Kidney capillary endothelial cell (primary cell): Measurements from ENCODE around the gene MTRR.

Experiments used
- DNase-seq: peaks from one replicate; pipeline ENCODE4 v3.0.0-alpha.2; 2018; ENCODE audit warnings: low spot score

The MTRR gene

DNA sequence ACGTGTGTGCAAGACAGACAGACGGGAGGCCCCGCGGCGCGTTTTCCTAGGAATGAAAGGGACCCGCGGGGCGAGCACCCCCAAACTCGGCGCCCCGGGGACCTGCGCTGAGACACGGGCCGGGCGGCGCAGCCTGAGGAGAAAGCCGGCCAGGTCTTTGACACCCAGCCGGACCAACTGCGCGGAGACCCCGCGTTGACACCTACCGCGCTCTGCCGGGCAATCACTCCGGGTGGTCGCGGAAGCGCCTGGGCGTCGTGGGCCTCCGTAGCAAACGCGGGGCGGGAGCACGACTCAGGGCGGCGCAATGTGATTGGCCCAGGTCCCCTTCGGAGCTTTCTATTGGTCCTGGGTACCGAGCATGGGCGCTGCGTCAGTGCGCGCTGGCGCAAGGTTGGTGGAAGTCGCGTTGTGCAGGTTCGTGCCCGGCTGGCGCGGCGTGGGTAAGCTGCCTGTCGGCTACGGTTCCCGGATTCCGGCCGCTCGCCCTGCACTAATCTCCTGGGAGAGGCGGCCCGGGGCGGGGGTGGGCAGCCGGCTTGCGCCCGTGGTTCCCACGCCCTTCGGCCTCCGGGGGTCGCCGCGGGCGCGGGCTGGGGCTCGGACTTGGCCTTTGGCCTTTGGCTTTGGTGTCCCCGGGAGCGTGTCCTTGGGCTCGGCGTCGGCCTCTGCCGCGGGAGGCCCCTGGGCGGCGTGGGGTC is at the start of gene MTRR, which contains the start of gene FASTKD3:
Gene MTRR (plus strand): TSS at position 376 of the 701 bp plus-strand sequence. CDS start 1,647 bp downstream, outside the sequence.
Gene FASTKD3 (minus strand): TSS at position 259 of the 701 bp plus-strand sequence. CDS start 948 bp downstream, outside the sequence.
- peak; percentile 87 for DNase-seq

DNA sequence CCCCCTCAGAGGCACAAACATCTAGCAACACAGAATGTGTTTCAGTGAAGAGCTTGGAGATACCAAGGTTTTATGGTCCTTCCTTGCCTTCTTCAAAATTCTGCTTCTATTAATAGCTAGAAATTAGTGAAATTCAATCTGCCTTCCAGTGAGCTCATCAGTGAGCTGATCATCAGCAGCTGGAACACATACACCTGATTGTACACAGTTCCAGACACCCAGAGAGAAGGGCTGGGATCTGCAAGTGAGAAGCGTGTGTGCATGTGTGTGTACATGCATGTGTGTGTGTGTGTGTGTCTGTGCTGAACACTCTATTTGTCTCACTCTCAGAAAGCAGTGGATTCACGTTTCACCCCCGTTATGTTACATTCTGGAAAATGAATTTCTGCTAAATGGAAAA is 46.5 kb upstream of the MTRR start:
- DNase-seq, result no peak

DNA sequence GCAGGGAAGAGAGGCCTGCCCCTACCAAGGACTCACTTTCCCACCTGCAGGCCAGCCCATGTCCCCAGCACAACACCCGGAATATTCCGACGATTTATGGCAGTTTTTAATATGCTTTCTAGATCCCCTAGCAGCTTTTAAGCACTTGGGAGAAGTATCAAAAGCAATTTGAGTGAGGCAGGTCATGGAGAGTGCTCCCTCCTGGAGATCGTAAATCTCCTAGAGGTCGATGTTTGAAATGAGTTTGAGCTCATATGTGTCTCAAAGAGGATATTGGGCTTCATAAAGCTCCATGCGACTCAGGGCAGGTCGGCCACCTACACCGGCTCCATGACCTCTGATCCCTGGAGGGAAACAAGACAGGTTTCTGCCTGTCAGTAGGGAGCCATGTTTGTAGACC is 45.4 kb upstream of the MTRR start:
- no peak for DNase-seq

- DNase-seq, result no peak
Observed at GRCh38 chr5:7824995-7825394, 44.0 kb upstream of the MTRR start.

- DNase-seq, result no peak
Observed at GRCh38 chr5:7825630-7826029, 43.3 kb upstream of the MTRR start.

GRCh38 chr5:7827610-7828009 is 41.3 kb upstream of the MTRR start:
- no peak for DNase-seq

- DNase-seq, result no peak
Observed at GRCh38 chr5:7828269-7828668, 40.7 kb upstream of the MTRR start.

DNA sequence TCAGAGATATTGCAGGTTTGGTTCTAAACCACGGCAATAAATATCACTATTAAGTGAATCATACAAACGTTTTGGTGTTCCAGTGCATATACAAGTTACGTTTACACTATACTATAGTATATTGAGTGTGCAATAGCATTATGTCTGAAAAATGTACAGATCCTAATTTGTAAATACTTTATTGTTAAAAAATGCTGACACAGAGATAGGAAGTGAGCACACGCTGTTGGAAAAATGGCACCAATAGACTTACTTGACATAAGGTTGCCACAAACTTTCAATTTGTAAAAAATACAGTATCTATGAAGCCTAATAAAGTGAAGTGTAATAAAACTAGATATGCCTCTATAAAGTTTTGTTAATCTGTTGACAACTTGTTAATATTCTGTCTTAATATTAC is 34.0 kb upstream of the MTRR start:
- DNase-seq, result no peak

GRCh38 chr5:7837403-7837802 is 31.5 kb upstream of the MTRR start:
- no peak for DNase-seq

DNA sequence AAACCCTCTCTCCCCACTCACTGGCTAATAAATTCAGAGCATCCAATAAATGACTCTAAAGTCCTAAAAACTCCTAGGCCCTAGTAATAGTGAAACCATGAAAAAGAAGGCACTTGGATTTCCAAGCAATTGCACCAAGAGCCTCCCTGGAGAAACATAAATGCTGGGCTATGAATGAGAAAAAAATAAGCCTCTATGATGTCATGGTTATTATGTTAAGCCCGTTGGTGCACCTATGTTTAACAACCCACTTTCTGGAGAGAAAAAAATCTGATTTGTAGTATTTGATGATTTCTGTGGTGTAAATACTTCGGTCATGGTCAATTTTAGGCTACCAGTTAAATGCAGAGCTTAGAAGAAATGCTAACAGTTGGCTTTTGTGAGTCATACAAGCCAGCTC is 26.4 kb upstream of the MTRR start:
- DNase-seq, result no peak

DNA sequence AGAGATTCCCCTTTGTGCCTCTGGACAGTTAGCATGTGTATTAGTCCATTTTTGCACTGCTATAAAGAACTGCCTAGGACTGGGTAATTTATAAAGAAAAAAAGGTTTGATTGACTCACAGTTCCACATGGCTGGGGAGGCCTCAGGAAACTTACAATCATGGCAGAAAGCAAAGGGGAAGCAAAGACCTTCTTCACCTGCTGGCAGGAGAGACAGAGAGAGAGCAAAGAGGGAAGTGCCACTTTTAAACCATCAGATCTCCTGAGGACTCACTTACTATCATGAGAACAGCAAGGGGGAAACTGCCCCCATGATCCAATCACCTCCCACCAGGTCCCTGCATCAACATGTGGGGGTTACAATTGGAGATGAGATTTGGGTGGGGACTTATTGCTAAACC is 24.0 kb upstream of the MTRR start:
- DNase-seq, result no peak

DNA sequence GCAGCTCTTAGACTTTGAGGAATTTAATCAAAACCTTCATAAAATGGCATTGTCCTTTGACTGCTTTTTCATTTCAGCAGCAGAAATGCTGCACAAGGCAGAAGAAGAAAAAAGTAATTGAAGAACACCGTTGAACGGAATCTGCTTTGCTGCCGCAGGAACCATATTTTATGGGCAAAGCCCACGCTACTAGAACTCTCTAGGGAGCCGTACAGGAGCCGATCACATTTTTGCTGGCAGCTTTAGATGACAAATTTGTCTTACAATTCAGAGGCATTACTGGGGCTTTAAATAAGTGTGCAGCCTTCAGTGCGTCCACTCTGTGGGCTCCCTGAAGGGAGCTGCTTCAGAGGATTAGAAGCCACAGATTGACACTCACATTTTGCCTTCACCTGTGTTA is 23.4 kb upstream of the MTRR start:
- no peak for DNase-seq

GRCh38 chr5:7846327-7846726 is 22.6 kb upstream of the MTRR start:
- DNase-seq, result no peak

DNA sequence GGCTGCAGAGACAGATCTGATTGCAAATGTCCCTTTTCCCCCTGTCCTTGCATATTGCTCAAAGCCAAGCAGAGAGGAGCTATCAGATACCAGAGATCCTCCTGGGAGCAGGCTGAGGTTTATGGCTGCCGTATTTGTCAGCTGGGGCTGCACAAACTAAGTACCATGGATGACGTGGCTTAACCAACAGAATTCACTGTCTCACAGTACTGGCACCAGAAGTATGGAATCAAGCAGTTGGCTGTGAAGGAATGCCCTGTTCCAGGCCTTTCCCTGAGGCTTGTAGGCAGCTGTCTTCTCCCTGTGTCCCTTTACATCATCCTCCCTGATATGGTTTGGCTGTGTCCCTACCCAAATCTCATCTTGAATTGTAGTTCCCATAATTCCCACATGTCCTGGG is 20.7 kb upstream of the MTRR start:
- no peak for DNase-seq

DNA sequence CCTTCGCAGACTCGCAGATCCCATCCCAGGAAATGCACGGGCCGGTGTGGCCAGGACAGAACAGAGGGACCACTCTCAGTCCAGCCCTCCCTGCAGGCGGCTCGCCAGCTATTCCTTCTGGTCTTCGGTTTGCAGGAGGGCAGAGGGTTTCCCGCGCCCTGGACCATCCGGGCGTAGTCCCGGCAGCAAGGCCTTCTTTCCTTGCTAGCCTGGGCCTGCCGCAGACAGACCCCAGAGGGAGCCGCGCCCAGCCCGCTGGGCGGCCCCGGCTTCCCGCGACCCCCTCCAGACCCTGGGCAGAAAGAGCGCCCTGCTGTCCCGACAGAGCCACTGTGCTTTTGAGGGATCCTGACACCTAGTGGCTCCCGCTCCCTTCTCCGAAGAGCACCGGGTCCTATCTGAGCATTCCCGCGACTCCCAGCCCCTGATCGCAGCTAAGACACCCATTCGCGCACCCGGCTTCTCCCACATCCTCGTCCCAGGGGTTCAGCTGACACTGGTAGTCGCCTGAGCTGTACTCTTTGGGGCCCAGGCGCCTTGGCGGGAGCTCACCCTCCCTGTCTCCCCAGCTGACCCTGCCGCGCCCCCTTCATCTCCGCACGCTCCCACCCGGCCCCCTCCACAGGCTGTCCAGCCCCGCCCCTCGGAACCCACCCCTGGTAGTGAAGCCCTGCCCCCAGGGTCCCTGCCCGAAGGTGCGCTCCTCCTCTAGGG is 19.1 kb upstream of the MTRR start:
- no peak for DNase-seq

GRCh38 chr5:7850395-7851239 is 18.3 kb upstream of the MTRR start, which contains the start of gene CFAP90:
TSS of gene CFAP90 (minus strand) at chr5:7851133. CDS start at chr5:7851021, 112 bp downstream.
- DNase-seq, result peak; percentile 28

DNA sequence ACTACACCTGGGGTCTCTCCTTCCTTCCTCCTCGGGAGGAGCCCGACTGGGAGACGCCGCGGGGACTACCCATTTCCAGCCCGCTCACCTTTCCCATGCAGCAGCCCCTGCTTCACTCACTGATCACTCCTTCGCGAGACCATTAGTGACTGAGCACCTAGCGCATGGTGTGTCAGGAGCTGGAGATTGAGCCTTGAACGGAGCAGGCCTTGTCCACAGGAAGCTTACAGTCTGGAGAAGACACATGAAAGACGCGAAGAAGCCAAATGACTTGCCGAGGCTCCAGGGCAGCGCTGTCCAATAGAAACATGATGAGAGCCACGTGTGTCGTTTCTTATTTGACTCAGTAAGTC is 17.7 kb upstream of the MTRR start:
- DNase-seq, result no peak

GRCh38 chr5:7851617-7852289 is 17.2 kb upstream of the MTRR start:
- no peak for DNase-seq

DNA sequence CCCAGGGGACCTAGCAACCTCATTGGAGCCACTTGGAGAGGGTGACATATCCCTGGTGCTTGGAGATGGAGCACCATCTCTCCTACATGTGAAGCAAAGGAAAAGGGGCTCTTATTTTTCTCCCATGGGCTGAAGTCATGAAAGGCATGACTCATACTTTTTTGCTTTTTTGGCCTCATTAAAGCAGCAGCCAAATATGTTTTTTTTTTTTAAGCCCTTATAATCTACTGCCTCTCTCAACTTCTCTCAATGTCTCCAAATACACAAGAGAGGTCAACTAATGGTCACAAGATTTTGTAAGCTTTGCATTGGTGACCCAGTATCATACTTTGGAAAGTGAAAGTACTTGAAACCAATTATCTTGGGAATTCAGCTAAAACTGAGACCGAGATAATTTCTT is 16.4 kb upstream of the MTRR start:
- no peak for DNase-seq

- DNase-seq, result no peak
Observed at GRCh38 chr5:7852988-7853387, 16.0 kb upstream of the MTRR start.

DNA sequence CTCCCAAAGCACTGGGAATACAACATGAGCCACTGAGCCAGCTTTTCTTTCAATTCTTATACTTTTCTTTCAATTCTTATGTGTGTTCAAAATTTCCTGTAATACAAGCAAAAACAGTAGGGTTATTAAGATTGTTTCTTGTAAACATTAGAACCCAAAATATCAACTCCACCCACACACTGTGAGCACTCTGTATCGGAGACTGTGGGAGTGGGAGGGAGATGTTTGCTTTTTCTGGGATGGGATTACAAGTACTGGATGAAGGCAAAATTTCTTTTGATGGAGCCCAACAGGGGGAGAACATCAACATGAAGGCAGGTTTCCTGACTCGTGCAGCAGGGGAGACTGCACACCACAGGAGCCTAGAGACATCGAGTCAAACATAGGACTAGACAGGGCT is 13.3 kb upstream of the MTRR start:
- DNase-seq, result no peak

DNA sequence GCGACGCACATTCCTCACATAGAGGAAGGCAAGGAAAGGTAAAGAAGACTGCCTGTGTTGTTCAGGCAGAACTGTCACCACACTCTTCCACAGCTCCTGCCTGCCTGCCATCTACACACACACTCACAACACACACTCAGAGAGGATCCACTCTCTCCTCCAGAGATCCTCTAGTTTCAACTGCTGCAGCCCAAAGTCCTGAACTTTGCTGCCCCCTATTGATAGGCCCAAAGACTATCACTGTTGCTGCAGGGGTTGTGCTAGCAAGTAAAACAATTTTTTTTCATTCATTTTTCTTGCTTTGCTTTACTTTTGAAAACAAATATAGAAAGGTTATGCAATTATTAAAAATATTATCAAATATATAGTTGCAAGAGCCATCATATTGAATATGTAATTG is 12.1 kb upstream of the MTRR start:
- peak; percentile 29 for DNase-seq
